Sigmoid colon (tissue), 4 donors: ENCODE results near the gene CDCP1.

Experiments
- EP300 ChIP-seq, 4 donors: sonication (generic); formaldehyde crosslinking; IDR thresholded peaks; one replicate each; pipeline ENCODE4 v1.6.1; 2017; ENCODE audit warnings: antibody characterized with exemption in 4 of 4
- POLR2AphosphoS5 ChIP-seq, 4 donors: sonication (generic); formaldehyde crosslinking; IDR thresholded peaks; one replicate each; pipeline ENCODE4 v1.6.1; 2017; ENCODE audit warnings: antibody characterized with exemption in 4 of 4
- TF ChIP-seq, protein P1 (sequence below), 4 experiments: fragments of 450-650 bp in 3 of 4; fragments of 200-600 bp in 1 of 4; IDR thresholded peaks; one replicate each; pipeline ENCODE4 v1.5.1; 2016 to 2019; ENCODE audit warnings: antibody characterized with exemption in 4 of 4, mild to moderate bottlenecking in 3 of 4, moderate library complexity in 2 of 4

DNA sequence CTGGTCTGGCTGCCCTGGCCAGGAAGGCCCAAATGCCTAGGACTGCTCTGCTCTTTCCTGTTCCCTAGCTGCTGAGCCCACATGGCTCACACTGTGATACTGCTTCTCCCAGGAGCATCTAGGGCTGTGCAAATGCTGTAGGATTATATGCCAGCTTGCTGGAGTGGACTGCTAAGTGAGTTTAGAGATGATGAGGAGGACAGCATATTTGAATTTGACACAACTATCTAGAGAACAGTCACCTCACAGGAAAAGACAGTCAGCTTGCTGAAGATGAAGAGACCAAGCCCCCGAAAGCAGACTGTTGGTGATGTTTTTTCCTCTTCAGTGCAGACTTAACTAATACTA, 80.8 kb downstream of the CDCP1 start:
- TF ChIP-seq, protein P1, sequence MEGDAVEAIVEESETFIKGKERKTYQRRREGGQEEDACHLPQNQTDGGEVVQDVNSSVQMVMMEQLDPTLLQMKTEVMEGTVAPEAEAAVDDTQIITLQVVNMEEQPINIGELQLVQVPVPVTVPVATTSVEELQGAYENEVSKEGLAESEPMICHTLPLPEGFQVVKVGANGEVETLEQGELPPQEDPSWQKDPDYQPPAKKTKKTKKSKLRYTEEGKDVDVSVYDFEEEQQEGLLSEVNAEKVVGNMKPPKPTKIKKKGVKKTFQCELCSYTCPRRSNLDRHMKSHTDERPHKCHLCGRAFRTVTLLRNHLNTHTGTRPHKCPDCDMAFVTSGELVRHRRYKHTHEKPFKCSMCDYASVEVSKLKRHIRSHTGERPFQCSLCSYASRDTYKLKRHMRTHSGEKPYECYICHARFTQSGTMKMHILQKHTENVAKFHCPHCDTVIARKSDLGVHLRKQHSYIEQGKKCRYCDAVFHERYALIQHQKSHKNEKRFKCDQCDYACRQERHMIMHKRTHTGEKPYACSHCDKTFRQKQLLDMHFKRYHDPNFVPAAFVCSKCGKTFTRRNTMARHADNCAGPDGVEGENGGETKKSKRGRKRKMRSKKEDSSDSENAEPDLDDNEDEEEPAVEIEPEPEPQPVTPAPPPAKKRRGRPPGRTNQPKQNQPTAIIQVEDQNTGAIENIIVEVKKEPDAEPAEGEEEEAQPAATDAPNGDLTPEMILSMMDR (IDR thresholded peaks at IDR 0.05), result no peak
- TF ChIP-seq EP300 (IDR thresholded peaks at IDR 0.05) (no peak), POLR2AphosphoS5 (IDR thresholded peaks at IDR 0.05) (no peak)
